GM19324 (cell line): Measurements from ENCODE around the gene ZNF583.

Experiments used
- ATAC-seq: cut with Tn5 transposase; IDR thresholded peaks from one replicate; pipeline ENCODE4 v1.9.1; 2021; ENCODE audit warnings: mild to moderate bottlenecking, moderate library complexity; ENCODE audit not compliant: unreplicated experiment, low FRiP score

Gene ZNF583

DNA sequence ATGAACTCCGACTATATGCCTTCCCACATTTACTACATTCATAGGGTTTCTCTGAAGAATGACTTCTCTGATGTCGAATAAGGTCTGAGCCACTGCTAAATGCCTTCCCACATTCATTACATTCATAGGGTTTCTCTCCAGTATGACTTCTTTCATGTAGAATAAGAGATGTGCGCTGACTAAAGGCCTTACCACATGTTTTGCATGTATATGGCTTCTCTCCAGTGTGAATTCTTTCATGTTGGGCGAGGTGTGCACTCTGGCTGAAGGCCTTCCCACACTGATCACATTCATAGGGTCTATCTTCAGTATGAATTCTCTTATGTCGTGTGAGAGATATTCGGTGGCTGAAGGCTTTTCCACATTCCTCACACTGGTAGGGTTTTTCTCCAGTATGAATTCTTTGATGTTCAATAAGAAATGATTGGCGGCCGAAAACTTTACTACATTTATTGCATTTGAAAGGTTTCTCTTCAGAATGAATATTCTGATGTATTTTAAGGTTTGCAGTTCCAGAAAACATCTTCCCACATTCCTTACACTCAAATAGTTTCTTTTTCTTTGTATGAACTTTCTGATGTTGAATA, 37.2 kb downstream of the ZNF583 start:
- ATAC-seq: no peak

DNA sequence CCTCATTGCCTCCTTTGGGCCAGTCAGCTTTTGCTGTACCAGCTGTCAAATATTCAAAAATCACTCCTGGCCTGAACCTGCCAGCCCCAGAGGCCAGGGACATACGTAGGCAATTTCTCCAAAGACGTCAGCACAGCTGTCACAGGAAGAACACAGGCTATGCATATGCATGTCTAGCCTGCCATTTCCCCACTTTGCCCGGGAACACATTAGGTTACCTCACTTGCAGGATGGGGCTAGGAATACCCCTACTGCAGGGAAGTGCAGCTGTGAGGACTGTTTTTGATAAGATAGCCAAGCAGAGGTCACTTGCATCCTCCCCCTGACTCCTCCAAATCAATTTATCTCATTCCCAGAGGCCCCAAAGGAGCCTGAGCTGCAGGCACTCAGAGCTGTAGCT, 70.2 kb downstream of the ZNF583 start:
- ATAC-seq: no peak

DNA sequence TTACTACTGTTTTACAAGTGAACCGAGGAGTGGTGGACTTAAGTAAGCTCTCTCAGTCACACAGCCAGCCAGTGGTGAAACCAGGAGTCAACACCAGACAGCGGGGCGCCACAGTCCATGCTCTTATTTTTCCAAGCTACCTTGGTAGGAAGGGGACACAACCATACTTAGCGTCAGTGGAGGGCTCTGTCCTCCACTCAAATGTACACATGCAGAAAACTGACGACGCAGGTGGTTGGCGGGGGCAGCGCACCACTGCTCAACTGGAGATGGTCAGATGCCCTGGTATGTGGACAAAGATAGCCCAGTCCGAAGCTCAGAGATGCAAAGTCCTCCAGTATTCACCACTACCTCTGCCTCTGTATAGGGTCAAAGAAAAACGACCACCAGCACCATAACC, 72.0 kb downstream of the ZNF583 start:
- ATAC-seq: no peak
